NCI-H2171 (cell line): ENCODE data around the gene PRKD1.
"Not testable (repeated sequence)": the region's sequence is repeated elsewhere in the genome, so short reads cannot be mapped to it uniquely, and the experiment has no call there.

Experiments
- DNase-seq: peaks from one replicate; lab custom pipeline; 2025; lab: John Stamatoyannopoulos, UW

Gene PRKD1

DNA sequence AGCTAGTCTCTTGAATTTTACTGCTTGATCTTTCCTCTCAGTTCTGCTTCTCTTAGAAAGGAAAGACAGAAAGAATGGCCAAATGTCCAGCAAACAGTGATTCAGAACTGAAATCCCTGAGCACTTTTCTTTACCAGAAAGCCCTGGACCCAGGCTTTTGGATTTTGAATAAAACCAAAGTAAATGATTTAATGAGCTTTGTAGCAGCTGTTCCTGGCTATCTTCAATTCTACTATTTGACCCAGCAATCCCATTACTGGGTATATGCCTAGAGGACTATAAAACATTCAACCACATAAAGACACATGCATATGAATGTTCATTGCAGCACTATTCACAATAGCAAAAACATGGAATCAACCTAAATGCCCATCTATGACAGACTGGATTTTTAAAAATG is 187.2 kb downstream of the PRKD1 start:
- no peak for DNase-seq

DNA sequence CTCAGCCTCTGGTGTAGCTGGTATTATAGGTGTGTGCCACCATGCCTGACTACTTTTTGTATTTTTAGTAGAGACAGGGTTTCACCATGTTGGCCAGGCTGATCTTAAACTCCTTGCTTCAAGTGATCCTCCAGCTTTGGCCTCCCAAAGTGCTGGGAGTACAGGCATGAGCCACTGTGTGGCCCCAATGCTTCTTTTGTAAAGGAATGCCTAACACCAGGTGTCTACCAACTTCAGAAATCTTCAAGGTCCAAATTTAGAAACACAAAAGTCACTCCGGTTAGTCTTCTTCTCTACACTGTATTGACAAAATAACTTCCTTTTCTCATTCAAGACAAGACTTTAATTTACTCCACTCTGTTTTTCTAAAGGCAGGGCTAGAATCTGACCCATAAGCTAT is 188.7 kb downstream of the PRKD1 start:
- no peak for DNase-seq

- DNase-seq: no peak
Observed at GRCh38 chr14:29738056-29738455, 189.6 kb downstream of the PRKD1 start.

DNA sequence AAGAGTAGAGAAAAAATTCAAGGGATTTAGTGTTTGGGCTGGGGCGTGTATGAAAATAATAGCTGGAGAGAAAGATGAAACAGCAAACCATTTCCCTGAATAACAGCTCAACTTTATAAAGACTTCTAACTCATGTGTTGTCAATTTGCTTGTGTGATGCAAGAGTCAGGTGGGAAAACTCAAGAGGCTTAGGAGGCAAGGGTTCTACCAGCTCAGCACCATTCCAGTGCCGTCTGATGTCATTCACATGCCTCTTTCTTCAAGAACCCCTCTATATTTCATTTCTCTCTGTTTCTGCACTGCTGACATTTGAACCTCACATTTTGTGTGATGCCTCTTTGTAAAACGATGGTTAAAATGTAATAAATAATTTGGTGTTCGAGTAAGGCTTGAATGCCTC is 192.2 kb downstream of the PRKD1 start:
- DNase-seq: no peak

- no peak for DNase-seq
Observed at GRCh38 chr14:29734732-29735131, 192.9 kb downstream of the PRKD1 start.

- DNase-seq: not testable (repeated sequence)
Observed at GRCh38 chr14:29726560-29727331, 200.9 kb downstream of the PRKD1 start.

DNA sequence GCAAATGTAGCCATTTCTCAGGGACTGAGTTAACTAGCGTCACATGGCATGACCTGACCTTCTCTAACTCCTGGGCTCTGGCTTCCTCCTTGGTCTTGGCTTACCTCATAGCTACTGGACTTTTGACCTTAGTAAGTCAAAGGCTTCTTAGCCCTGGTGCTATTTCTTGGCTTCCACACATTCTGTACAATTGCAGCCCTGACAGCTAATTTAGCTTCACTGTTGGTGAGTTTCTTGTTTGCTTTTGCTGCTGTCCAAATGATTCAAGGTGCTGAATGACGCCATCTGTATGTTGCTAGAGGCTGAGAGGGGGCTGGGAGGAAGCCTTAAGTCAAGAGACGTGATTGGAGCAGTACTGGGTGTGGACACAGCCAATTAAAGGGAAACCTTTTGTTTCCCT is 202.7 kb downstream of the PRKD1 start:
- DNase-seq: no peak

GRCh38 chr14:29722831-29723230 is 204.8 kb downstream of the PRKD1 start:
- no peak for DNase-seq

- DNase-seq: no peak
Observed at GRCh38 chr14:29721586-29721985, 206.1 kb downstream of the PRKD1 start.

DNA sequence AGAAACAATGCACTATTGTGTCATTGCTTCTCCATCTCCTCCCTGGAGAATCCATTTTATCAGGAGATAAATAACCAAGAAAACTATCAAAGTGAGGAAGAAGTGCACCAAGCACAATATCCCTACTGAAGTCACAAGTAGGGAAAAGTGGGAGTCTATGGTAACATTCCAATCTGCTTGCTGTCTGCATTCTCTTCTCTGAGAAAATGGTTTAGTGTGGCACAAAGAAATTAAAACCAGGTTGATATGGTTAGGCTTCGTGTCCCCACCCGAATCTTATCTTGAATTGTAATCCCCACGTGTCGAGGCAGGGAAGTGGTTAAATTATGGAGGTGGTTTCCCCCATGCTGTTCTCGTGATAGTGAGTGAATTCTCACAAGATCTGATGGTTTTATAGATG is 209.7 kb downstream of the PRKD1 start:
- DNase-seq: no peak

GRCh38 chr14:29716150-29716549 is 211.5 kb downstream of the PRKD1 start:
- DNase-seq: no peak

DNA sequence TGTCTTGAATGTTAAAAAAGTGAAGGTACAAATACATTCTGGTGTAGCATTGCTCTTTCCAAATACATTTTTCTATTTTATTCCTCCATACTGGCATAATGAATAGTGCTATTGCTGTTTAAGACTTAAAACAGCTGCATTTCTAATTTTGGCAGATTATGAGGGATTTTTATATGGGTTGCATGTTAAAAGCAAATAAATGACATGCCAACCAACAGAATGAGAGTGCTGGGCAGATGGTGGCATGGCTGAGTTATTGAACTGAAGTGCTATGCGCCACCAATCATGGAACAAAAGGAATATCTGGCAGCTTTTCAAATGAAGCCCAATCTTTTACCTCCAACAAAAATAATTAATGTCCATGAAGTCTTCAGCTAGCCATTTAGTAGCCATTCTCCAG is 215.0 kb downstream of the PRKD1 start:
- no peak for DNase-seq

DNA sequence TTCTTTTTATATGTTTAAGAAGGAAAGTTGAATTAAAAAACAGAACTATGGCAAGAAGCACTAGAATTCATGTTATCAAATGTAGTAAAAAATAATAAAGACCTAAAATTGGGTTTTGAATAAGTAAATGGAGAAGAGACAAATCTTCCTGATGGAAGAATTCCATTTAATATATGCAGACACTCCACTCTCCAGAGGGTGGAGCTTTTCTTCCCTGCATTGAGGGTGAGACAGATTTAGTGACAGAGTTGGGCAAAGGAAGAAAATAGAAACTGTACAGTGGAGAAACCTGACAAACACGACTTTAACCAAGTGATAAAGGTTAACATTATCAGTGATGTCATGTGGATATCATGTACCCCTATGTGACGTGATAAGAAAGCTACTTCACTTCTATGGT is 217.6 kb downstream of the PRKD1 start:
- DNase-seq: no peak

DNA sequence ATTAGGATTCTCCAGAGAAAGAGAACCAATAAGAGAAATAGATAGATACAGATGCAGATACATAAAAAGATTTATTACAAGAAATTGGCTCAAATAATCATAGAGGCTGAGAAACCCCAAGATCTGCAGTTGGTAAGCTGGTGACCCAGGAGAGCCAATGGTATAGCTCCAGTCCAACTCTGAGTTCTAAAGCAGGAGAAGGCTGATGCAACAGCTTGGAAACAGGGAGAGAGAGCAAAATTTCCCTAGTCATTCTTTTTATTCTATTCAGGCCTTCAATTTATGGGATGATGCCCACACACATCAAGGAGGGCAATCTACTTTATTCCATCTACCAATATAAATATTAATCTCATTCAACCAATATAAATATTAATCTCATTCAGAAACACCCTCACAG is 218.2 kb downstream of the PRKD1 start:
- DNase-seq: no peak

DNA sequence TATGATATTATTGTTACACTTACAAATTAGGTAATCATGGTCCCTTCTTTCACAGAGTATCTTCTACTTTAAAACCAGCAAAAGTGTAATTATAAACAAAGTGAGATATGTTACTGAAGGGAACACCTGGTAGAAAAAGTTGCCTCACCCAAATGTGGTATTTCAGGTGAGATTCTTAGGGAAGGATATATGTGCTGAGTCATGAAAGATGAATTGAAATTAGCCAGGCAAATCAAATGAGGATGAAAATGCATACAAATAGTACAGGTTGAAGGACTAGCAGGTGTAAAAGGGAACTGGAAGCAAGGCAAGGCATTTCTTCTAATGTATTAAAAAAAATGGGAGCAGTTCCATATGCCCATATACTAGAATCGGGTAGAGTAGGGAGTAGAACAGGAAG is 220.9 kb downstream of the PRKD1 start:
- no peak for DNase-seq

DNA sequence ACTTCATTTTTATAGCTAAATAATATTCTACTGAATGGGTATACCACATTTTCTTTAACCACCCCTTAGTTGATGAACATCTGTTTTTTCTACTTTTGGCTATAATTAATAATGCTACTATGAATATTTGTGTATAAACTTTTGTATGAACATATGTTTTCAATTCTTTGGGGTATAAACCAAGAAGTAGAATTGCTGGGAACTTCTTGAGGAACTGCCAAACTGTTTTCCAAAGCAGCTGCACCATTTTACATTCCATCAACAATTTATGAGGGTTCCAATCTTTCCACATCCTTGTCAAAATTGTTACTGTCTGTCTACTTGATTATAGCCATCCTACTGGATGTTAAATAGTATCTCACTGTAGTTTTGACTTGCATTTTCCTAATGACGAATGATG is 221.8 kb downstream of the PRKD1 start:
- DNase-seq: no peak

DNA sequence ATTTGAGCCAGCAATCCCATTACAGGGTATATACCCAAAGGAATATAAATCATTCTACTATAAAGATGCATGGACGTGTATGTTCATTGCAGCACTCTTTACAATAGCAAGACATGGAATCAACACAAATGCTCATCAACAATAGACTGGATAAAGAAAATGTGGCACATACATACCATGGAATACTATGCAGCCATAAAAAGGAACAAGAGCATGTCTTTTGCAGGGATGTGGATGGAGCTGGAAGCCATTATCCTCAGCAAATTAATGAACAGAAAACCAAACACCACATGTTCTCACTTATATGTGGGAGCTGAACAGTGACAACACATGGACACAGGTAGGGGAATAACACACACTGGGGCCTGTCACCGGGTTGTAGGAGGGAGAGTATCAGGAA is 238.1 kb downstream of the PRKD1 start:
- not testable (repeated sequence) for DNase-seq

- DNase-seq: no peak
Observed at GRCh38 chr14:29687866-29688265, 239.8 kb downstream of the PRKD1 start.

GRCh38 chr14:29687071-29687765 is 240.4 kb downstream of the PRKD1 start:
- DNase-seq: no peak

GRCh38 chr14:29684926-29685325 is 242.7 kb downstream of the PRKD1 start:
- DNase-seq: no peak

DNA sequence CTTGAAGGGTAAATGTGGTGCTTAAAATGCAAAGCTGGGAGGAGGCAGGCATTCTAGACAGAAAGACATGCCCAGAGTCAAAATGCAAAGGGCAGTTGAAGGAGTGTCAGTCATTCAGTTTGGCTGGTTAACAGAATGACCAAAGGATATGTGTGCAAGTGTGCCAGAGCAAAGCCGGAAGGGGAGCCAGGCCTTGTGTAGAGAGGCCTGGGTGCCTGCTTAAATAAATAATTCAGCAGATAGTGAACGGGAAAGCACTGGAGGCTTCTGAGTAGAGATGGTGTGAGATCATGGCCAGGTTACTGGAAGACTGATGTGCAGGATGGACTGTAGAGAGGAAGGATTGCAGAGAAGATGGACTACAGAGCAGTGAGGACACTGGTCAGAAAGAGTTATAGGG is 244.9 kb downstream of the PRKD1 start:
- no peak for DNase-seq

DNA sequence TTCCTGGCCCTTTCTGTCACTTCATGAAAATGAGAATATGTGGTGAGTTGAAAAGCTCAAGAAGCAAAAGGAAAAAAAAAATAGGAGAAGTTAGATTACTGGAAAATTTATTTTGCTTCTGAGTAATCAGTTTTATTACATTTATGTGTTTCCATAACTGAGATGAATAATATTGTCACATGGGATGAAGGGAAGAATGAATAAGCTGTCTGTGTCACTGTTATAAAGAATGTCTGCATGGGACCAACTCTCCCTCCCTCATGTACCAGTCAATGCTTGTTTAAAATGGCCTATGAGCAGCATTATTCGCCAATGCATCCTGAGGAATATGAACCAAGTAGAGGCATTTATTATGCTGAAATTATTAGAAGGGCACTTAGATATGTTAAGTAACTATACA is 246.3 kb downstream of the PRKD1 start:
- DNase-seq: no peak

DNA sequence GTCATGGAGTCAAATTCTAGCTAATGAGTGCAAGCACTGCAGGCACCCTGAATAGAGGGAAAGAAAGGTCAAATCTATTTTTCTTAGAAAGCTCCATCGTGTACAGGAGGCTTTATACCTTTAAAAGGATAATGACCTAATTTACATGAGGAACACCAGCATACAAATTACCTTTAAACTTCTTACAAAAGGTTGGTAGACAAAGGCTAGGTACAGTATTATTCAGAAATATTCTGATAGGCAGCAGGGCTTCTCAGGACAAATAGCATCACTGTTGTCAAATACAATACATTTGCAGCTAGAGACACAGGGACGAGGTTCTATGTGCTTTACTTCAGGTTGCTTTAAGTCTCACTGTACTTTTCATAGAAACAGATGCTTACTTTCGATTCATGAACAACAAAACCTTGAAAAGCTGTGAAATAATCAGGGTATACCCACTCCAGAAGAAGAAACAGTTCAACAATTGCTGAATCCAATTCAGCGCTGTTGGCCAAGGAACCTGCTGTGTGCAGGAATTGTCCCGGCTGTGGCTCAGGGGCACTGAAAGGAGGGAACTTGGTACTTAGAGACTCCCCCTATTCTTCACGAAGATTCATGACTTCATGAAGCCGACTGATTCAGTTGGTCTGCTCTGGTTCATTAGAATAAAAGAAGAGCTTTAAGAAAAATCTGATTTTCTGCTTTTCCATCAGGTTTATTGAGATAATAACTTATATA is 252.9 kb downstream of the PRKD1 start:
- DNase-seq: no peak
